Tibial nerve (tissue), 4 donors: ENCODE measurements around the gene SPTSSA. TPM values are rescaled to one million over a fixed set of nuclear protein-coding genes. Genes with fewer than 3 reads are reported as not detected.

ENCODE experiments used
- DNase-seq, 2 donors: peaks; one replicate each; pipeline ENCODE4 v3.0.0-alpha.2; 2019; ENCODE audit warnings: low spot score in 2 of 2
- H3K27ac ChIP-seq, 4 donors: fragments of 200-600 bp; sonication (generic) in 3 of 4; one replicate each; pipeline ENCODE4 v1.5.1; 2017 to 2019; ENCODE audit warnings: mild to moderate bottlenecking in 1 of 4
- H3K27me3 ChIP-seq, 2 donors: fragments of 200-600 bp; sonication (generic) in 1 of 2; one replicate each; pipeline versions ENCODE4 v1.5.1 to v1.6.0; 2017 to 2019
- H3K36me3 ChIP-seq, 3 donors: fragments of 200-600 bp; sonication (generic); one replicate each; pipeline ENCODE4 v1.5.1; 2018 to 2019
- H3K4me1 ChIP-seq, 4 donors: fragments of 200-600 bp; sonication (generic) in 3 of 4; one replicate each; pipeline ENCODE4 v1.5.1; 2017 to 2019
- H3K4me3 ChIP-seq, 4 donors: fragments of 200-600 bp; sonication (generic) in 3 of 4; one replicate each; pipeline ENCODE4 v1.5.1; 2017 to 2019; ENCODE audit warnings: mild to moderate bottlenecking in 1 of 4, moderate library complexity in 1 of 4
- H3K9me3 ChIP-seq, 4 donors: fragments of 200-600 bp; sonication (generic) in 3 of 4; one replicate each; pipeline ENCODE4 v1.5.1; 2017 to 2019
- CTCF ChIP-seq, 5 experiments: fragments of 200-600 bp in 3 of 5; fragments of 450-650 bp in 2 of 5; sonication (generic) in 3 of 5; IDR thresholded peaks; one replicate each; pipeline ENCODE4 v1.5.1; 2016 to 2019; ENCODE audit warnings: antibody characterized with exemption in 5 of 5, mild to moderate bottlenecking in 3 of 5, moderate library complexity in 2 of 5
- EP300 ChIP-seq, 2 donors: sonication (generic); formaldehyde crosslinking; IDR thresholded peaks; one replicate each; pipeline ENCODE4 v1.6.1; 2017; ENCODE audit warnings: antibody characterized with exemption in 2 of 2, mild to moderate bottlenecking in 1 of 2
- POLR2A ChIP-seq, 2 donors: fragments of 450-650 bp; IDR thresholded peaks; one replicate each; pipeline ENCODE4 v1.6.1; 2017; ENCODE audit warnings: antibody characterized with exemption in 2 of 2, mild to moderate bottlenecking in 2 of 2, moderate library complexity in 2 of 2
- WGBS, 2 donors: methylation state at CpG; one replicate each; pipeline ENCODE4 v1.1.5; 2018; 5-methylcytosine and 5-hydroxymethylcytosine counted together
- total RNA-seq, 4 donors: library from RNA; depleted of rRNA; stranded (reverse); fragments of >200 nt; gene quantifications; one replicate each; pipeline ENCODE4 v1.1.0, GENCODE V29; 2016

Gene SPTSSA
- total RNA-seq, 4 donors from 2014 or later: 13.7 to 28.8 (median 19.6) TPM

GRCh38 chr14:34496007-34496678 is 34.1 kb upstream of the SPTSSA start:
- Histone ChIP-seq H3K36me3 (no peaks in the 10 kb centered on the region), H3K4me1 (peaks cover 0 to 23% (median 11%) of the 10 kb centered on the region in 4 donors), H3K9me3 (no peaks in the 10 kb centered on the region), H3K27ac (peak overlapping the region; percentile 86 to 94 (median 90)), H3K27me3 (no peaks in the 10 kb centered on the region), H3K4me3 (no peak overlapping the region)
- DNase-seq: peak in 1 of 2 donors; percentile 28
- TF ChIP-seq EP300 (IDR thresholded peaks at IDR 0.05) (peak in 1 of 2 donors; percentile 26), POLR2A (IDR thresholded peaks at IDR 0.05) (no peak)
- 86 to 94% methylated on average over 11 of the region's 11 CpGs for WGBS, 2 donors

- Histone ChIP-seq H3K36me3 (no peaks in the 10 kb centered on the region), H3K27ac (no peak overlapping the region), H3K4me1 (no peaks in the 10 kb centered on the region), H3K9me3 (no peaks in the 10 kb centered on the region), H3K27me3 (no peaks in the 10 kb centered on the region), H3K4me3 (no peak overlapping the region)
- no peak for DNase-seq
- WGBS, 2 donors: 23 to 44% methylated on average over 1 of the region's 1 CpG
- TF ChIP-seq POLR2A (IDR thresholded peaks at IDR 0.05): no peak
These were observed 27.3 kb upstream of the SPTSSA start for GRCh38 chr14:34489324-34489723.

GRCh38 chr14:34488528-34488927 is 26.5 kb upstream of the SPTSSA start:
- Histone ChIP-seq H3K27me3 (no peaks in the 10 kb centered on the region), H3K36me3 (no peaks in the 10 kb centered on the region), H3K9me3 (no peaks in the 10 kb centered on the region), H3K27ac (no peak overlapping the region), H3K4me3 (no peak overlapping the region), H3K4me1 (no peaks in the 10 kb centered on the region)
- WGBS, 2 donors: 96 to 98% methylated on average over 7 of the region's 7 CpGs
- no peak for DNase-seq
- TF ChIP-seq EP300 (IDR thresholded peaks at IDR 0.05): no peak
- no peak for TF ChIP-seq CTCF (IDR thresholded peaks at IDR 0.05)
- no peak for TF ChIP-seq POLR2A (IDR thresholded peaks at IDR 0.05)

GRCh38 chr14:34484726-34485125 is 22.7 kb upstream of the SPTSSA start:
- no peak for DNase-seq
- Histone ChIP-seq H3K27me3 (no peaks in the 10 kb centered on the region), H3K4me3 (no peak overlapping the region), H3K9me3 (no peaks in the 10 kb centered on the region), H3K27ac (no peak overlapping the region), H3K4me1 (no peaks in the 10 kb centered on the region), H3K36me3 (no peaks in the 10 kb centered on the region)
- WGBS, 2 donors: 82 to 95% methylated on average over 1 of the region's 1 CpG
- TF ChIP-seq EP300 (IDR thresholded peaks at IDR 0.05): no peak
- no peak for TF ChIP-seq POLR2A (IDR thresholded peaks at IDR 0.05)
- no peak for TF ChIP-seq CTCF (IDR thresholded peaks at IDR 0.05)

GRCh38 chr14:34482463-34482862 is 20.4 kb upstream of the SPTSSA start:
- Histone ChIP-seq H3K4me3 (no peak overlapping the region), H3K4me1 (no peaks in the 10 kb centered on the region), H3K27me3 (no peaks in the 10 kb centered on the region), H3K36me3 (no peaks in the 10 kb centered on the region), H3K9me3 (no peaks in the 10 kb centered on the region), H3K27ac (no peak overlapping the region)
- TF ChIP-seq EP300 (IDR thresholded peaks at IDR 0.05) (no peak), POLR2A (IDR thresholded peaks at IDR 0.05) (no peak), CTCF (IDR thresholded peaks at IDR 0.05) (no peak)
- DNase-seq: no peak
- WGBS, 2 donors: 90 to 98% methylated on average over 2 of the region's 2 CpGs

- Histone ChIP-seq H3K36me3 (no peaks in the 10 kb centered on the region), H3K27ac (no peak overlapping the region), H3K4me1 (no peaks in the 10 kb centered on the region), H3K4me3 (no peak overlapping the region), H3K9me3 (no peaks in the 10 kb centered on the region), H3K27me3 (no peaks in the 10 kb centered on the region)
- TF ChIP-seq CTCF (IDR thresholded peaks at IDR 0.05) (no peak), EP300 (IDR thresholded peaks at IDR 0.05) (no peak), POLR2A (IDR thresholded peaks at IDR 0.05) (no peak)
- 87 to 89% methylated on average over 4 of the region's 4 CpGs for WGBS, 2 donors
- no peak for DNase-seq
These were observed 17.7 kb upstream of the SPTSSA start for GRCh38 chr14:34479694-34480093.
